GM21825 (cell line): Measurements from ENCODE around the gene UACA.
"Not testable (repeated sequence)": the region's sequence is repeated elsewhere in the genome, so short reads cannot be mapped to it uniquely, and the experiment has no call there.

Experiments used
- ATAC-seq: cut with Tn5 transposase; IDR thresholded peaks from one replicate; pipeline ENCODE4 v1.9.1; 2021; ENCODE audit warnings: mild to moderate bottlenecking, moderate library complexity; ENCODE audit not compliant: unreplicated experiment

Gene UACA

DNA sequence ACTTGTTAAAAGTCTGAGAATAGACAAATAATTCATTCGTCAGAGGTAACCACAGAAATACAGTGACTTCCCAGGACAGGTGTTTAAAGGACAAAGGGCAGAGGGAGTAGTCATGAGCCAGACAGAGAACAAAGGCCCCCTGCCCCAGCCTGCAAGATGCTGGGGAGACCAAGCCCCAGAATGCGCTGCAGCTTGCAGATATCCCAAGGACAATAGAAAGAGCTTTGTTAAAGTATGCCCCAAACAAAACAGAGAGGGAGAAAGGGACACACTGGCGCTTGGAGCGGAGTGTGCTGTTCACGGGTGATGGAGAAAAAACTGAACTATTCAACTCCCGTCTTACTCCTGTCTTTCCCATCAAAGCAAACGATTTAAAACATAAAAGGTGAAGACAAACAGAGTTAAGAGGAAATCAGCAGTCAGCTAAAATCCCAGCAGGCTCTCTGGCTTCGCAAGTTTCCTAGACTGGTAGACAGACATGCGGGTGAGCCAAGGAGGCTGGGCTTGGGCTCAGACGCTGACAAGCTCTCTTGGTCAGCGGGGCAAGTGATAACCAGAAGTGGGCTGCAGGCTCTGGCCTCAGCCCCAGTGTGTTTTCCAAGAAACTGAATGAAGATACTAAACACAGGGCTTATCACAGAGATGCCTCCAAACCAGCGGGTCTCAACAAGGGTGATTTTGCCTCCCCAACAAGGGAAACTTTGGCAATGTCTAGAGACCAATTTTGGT, 130.1 kb downstream of the UACA start:
- no peak for ATAC-seq

DNA sequence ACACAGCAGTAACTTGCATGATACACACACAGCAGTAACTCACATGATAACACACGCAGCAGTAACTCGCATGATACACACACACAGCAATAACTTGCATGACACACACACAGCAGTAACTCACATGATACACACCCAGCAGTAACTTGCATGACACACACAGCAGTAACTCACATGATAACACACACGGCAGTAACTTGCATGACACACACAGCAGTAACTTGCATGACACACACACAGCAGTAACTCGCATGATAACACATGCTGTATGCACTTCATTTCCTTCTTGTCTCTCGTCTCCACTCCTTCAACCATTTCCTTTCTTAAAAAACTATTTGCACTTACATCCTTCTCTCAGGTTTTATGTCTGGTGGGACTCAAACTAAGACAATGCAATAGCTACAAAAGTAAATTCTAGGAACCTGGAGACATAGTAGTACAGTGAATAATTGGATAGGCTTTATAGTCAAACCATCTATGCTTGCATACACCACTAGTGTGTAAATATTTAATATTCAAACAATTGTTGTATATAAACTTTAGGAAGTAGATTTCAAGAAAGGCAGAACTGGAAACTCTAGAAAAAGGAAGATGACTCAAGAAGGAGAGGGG, 130.8 kb downstream of the UACA start:
- ATAC-seq = no peak

DNA sequence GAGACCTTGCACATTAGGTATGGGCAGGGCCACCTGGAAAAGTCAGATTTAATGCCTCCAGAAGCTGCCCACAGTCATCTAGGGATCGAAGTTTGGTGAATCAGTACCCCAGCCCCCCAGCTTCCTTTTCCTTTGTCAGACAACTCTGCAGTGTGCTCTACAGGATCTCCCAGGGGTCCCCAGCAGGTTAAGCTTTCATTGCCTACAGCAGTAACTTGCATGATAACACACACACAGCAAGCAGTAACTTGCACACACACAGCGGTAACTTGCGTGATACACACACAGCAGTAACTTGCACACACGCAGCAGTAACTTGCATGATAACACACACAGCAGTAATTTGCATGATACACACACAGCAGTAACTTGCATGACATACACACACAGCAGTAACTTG, 131.3 kb downstream of the UACA start:
- no peak for ATAC-seq

DNA sequence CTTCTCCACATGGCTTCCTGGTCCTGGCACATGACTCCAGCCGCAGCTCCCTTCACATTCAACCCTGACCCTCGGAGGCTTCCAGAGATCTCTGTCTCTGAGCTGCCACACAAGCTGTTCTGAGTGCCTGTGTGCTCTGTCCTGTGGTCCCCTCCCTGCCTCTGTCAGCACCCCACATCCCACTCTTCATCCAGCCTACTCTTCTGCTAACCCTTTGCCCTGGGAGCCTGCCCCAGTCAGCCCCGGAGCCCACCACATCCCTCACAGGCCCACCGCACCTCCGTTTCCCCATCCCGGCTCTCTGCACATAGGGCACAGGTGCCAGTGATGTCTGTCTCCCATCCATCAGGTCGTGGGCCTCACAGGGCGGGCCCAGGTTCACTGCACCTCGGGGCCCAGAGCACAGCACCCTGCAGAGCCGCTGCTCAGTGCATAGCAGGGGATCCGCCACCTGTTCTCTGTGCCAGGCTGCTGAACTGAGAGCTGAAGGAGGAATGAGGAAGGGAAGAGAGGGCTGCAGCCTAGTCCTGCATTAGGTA, 133.6 kb downstream of the UACA start:
- ATAC-seq = no peak

DNA sequence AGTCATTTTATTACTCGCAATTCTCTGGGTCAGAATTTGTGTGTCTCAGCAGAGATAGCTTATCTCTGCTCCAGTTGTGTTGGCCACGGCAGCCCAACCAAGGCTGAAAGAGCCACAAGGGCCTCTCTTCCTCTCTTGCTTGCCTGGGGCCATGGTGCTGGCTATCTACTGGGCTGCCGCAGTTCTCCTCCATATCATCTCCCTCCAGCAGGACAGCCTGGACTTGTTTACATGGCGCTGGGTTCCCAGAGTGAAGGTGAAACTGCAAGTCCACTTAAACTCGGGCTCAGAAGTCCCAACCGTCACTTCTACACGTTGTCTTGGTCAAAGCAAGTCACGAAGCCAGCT, 134.8 kb downstream of the UACA start:
- ATAC-seq = no peak

DNA sequence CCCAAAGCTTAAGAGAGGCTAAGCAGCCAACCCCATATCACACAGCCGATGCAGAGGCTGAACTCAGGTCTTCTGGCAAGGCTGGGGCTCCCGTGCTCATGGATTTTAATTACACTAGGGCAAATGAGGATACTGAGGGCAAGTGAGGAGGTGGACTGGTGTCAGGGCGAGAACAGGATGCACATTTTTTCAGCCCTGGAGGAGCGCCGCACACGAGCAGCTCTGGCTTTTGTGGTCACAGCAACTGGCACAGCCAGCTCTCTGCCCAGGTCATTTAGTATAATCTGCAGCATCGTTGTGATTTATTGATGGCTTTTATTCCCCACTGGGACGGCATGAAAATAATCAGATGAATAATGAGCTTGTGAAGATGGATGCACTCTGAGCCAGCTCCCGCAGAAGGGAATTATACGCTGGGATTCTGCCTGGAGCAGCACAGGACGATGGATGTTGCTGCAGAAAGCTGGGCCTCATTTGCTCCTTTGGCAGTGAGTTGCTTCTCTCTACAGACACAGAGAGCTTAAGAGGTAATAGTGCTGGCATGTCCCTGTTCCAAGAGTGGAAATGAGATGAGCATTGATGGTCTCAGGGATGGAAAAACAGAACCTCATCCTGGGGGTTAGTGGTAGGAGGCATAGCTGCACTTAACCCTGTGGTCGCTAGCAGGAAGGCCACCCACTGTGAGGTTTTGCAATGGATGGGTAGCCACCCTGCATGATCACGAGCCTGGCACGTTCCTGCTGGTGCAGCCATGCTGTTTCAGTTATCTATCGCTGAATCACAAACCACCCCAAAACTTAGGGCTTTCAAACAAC, 135.4 kb downstream of the UACA start:
- no peak for ATAC-seq

DNA sequence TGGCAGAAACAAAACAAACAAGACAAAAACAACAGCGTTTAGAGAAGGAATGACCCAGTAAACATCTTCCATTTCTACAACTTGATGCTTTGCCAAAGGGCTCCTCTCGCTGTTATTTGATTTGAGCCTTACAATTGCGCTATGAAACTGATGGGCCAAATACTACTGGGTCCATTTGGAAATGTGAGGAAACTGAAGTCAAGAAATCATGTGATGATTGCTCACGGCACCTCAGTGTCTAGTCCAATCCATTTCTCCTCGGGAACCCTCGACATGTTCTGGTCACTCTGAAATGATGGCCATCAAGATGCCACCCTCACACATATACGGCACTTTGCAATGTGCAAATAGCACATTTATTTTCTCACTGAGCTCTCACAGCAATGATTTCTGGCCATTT, 136.0 kb downstream of the UACA start:
- no peak for ATAC-seq

DNA sequence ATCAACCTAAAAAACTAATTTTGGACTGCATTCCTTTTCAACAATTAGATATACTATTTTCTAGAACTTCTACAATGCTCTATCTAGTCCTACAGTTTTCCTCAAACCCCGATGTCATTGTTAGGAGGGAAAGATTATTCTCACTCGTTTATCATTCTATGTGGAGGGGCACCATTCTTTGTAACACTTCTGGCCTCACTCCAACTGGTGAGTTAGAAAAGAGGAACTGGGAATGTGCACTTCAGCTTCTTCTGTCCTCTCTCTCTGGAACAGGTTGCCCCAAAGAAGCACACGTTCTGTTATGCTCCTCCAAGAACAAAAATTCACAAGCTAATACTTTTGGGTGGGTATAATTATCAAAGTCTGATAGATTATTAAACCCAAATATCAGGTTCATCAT, 137.9 kb downstream of the UACA start:
- no peak for ATAC-seq

DNA sequence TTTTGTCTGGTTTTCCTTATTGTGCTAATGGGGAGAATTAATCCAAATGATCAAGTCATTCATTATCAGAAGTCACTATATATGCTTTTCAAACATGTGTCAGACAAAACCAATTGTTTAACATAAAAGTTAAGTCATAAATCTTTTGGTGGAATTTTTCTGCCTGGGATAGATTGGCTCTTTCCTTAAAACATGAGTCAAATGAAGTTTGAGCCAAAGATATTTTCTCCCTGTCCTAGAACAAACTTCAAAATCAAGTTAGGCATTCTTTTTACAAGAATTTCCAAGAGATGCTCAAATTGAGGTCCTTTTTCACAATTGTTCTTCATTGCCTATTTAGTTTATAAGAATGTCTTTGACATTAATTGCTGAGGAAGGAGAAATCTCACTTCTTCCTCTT, 138.3 kb downstream of the UACA start:
- no peak for ATAC-seq

DNA sequence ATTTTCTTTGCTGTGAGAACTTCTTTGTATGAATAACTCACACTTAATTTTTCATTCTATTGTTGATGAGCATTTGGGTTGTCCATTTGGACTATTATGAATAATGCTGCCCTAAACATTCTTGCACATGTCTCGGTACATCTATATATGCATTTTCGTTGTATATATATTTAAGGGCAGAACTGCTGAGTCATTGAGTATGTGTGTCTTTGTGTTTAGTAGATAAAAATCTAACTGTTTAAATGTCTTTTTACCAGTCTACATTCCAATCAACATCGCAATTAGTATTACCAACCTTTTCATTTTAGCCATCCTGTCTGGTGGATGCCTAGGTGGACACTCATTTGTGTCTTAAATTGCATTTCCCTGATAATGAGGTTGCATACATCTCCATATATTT, 144.4 kb downstream of the UACA start:
- ATAC-seq = no peak

DNA sequence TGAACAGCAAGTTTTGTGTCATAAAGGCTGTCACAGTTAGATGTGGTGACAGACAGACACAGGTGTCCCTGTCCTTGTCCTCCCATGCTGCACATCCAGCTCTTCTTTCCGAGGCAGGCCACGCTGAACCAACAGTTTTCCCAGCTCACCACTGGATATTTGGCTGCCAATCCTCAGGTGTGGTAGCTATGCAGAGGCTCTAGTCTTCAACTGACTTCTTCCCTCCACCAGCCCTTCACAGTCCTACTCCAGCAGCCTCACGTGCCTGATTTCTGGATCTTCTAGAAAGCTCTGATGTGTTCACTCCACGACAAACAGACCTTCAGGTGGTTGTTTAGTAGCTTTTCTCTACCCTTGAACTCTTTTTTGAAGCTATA, 145.5 kb downstream of the UACA start:
- ATAC-seq = no peak

DNA sequence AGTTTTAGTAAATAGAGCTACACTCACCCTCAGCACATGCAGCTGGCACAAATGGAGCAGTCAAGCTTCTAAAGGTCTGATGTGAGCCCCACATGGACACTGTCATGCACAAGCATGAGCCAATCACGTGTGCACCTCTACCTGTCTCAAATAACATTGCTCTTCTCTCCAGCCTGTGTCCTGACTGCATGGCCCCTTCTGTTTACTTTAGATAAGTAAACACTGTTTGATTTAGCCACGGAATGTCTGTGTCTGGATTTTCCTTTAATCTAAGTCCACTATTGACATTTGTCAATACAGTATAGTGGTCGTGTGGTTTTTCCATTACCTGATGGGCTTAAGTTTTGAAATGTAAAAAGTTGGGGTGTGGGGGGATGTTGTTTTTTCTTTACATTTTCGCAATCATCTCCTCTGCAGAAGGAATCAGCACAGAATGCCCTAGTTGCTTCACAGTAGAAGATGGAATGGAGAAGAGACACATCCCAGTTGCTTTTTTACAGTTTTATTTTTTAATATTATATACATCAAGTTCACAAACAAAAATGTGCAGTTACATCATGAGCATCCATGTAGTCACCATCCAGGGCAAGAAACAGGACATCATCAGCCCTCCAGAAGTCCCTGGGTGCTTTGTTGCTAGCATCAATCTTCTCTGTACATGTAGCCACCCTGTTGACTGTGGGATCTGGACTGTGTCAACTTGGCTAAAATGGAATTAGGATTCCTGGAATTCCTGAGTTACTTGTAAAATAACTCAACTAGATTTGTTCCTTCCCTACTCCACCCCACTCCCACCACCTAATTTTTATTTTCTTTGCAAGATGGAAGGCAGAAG, 146.1 kb downstream of the UACA start:
- no peak for ATAC-seq

DNA sequence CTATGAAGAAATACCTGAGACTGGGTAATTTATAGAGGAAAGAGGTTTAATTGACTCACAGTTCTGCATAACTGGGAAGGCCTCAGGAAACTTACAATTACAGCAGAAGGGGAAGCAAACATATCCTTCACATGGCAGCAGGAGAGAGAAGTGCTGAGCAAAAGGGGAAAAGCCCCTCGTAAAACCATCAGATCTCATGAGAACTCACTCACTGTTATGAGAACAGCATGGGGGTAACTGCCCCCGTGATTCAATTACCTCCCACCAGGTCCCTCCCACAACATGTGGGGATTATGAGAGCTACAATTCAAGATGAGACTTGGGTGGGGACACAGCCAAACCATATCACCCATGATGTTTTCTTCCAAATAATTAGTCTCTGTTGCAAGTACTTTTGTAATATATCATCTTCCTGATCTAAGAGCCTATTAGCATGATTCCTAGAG, 147.0 kb downstream of the UACA start:
- not testable (repeated sequence) for ATAC-seq

DNA sequence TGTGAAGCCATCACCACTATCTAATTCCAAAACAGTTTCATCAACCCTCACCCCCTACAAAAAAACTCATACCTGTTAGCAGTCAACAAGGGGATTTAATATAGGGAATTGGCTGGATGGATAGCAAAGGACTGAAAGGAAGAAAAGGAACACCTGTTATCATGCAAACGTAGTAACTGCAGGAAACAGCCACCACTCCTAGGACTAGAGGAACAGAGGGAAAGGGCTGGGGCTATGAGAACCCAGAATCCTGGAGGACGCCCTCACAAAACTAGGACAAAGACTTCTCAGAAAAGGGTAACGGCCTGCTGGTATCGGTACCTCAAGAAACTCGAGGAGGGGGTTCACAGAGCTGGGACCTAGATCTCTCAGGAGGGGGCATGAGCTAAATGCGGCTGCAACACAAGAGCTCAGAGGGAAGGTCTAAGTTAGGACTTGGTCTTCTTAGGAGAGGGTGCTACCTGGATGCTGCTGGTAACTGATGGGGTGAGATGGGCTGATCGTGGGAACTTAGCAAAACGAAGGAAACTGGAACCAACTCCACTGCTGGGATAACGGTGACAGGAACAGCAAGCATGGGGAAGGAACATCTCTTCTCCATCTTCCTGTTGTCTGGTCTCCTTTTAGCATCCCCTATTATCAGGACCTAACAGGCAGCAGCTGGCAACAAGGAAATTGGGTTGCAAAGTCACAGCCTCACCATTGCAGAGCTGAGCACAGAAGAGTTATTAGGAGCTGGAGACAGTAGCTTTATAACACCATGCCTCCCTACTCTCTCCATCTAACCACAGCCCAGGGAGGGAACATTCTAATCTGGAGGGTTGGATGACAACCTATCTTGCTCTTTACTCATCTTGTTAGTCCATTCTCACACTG, 147.7 kb downstream of the UACA start:
- no peak for ATAC-seq

DNA sequence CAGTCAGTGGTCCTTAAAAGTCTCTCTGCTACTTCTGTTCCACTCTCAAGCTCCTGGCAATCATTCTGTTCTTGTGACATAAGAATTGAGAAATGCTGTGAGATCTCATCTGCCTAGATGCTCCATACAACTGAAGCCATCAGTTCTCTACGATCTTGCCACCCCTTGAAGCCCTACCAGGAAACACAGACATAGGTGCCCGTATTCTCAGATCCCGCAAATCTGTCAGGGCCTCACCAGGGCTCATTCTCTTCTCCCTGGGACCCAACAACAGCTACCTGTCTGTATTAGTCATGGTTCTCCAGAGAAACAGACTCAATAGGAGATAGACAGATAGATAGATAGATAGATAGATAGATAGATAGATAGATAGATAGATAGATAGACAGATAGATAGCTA, 149.1 kb downstream of the UACA start:
- ATAC-seq = no peak

DNA sequence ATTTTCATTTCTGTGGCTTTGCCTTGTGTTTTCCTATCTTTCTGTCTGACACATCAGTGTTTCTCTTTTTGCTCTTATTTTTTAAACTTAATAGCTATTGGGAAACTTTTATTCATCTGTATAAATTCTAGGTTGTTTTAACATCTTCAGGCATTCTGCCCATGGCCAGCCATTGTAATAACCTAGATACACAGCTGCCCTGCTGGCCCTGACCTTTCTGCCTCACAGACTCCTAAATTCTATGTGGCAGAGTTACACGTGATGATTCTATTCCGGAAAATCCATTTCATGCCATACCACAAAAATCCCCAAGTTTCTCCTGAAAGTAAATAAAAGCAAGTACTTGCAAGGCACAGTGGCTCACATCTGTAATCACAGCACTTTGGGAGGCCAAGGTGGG, 150.1 kb downstream of the UACA start:
- ATAC-seq = no peak

DNA sequence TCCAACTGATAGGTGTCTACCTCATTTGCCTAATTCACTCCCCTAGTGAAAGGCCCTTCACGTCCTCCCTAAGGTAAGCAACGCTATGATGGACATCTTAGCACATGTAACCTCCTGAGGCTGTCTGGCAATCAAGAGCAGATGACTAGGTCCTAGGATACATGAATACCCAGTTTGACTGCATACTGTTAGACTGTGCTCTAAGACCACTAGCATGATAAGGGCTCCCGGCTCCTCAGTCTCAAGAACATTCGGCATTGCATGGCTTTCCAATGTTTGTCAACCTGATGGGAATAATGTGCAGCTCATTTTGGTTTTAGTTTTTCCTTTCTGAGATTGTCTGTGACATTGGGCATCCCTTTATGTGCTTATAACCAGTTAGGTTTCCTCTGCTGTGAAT, 152.1 kb downstream of the UACA start:
- ATAC-seq = no peak

DNA sequence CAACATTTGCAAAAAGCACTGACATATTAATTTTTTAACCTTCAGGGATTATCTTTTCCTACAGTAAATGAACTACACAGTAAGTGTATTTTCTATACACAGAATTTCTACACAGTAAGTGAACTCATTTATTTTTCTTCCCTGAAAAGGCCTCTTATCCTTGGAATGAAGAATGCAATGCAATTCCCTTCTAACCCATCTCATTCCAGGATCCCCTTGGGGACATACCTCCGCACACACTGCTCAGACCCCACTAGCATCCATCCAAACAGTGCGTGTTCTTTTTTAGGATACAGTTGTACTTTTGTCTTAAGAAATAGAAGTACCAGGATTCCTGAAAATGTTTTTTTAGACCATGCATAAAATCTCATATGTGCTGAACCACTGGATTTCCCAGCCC, 152.8 kb downstream of the UACA start:
- ATAC-seq = no peak

DNA sequence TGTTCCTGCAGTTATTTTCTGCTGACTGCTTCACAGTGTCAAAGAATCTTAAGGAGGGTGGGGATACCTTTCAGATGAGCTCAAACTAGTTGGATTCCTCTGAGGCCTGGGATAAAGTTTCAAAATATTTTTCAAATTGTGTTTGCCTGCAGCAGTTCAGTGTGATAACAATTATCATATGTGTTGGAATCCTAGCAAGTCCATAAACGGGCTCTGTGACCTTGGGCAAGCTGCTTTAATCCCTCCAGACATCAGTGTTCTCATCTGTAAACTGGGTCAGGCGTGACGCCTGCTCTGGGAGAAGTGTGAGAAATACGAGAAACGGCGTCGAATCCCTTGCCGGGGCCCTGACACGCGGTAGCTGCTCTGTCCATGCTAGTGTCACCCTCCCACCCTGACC, 153.5 kb downstream of the UACA start:
- ATAC-seq = no peak

DNA sequence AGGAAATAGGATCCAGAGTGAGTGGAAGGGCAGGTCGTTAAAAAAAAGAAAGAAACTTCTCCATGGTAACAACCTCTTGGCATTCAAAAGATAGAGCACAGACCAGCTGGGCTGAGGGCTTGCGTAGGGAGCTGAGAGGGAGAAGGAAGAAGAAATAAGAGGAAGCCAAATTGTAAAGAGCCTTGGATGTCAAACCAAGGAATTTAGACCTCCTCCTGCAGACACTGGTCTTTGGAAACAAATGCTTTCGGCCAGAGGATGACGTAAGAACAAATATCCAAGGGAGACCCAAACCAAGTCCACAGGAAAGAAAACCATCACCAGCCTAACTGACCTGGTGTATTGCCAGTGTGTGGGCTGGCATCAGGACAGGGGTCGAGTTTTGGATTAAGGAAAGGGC, 155.2 kb downstream of the UACA start:
- ATAC-seq = no peak
